IPS DF 4.7 (cell line): ENCODE data around the gene SYTL4.
"Not testable (repeated sequence)": the region's sequence is repeated elsewhere in the genome, so short reads cannot be mapped to it uniquely, and the experiment has no call there.

Source experiments
- DNase-seq: peaks from one replicate; pipeline ENCODE4 v3.0.0-alpha.2; 2013; ENCODE audit warnings: low spot score; ENCODE audit errors: extremely low read depth

Gene SYTL4

GRCh38 chrX:100731441-100732281 is at the start of gene SYTL4:
TSS of gene SYTL4 (minus strand) at chrX:100732121. CDS start at chrX:100702037, 30,084 bp downstream.
- DNase-seq = peak; percentile 2

DNA sequence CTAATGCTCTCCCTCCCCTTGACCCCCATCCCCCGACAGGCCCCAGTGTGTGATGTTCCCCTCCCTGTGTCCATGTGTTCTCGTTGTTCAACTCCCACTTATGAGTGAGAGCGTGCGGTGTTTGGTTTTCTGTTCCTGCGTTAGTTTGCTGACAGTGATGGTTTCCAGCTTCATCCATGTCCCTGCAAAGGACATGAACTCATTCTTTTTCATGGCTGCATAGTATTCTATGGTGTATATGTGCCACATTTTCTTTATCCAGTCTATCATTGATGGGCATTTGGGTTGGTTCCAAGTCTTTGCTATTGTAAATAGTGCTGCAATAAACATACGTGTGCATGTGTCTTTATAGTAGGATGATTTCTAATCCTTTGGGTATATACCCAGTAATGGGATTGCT is 37.5 kb upstream of the SYTL4 start:
- DNase-seq = not testable (repeated sequence)

DNA sequence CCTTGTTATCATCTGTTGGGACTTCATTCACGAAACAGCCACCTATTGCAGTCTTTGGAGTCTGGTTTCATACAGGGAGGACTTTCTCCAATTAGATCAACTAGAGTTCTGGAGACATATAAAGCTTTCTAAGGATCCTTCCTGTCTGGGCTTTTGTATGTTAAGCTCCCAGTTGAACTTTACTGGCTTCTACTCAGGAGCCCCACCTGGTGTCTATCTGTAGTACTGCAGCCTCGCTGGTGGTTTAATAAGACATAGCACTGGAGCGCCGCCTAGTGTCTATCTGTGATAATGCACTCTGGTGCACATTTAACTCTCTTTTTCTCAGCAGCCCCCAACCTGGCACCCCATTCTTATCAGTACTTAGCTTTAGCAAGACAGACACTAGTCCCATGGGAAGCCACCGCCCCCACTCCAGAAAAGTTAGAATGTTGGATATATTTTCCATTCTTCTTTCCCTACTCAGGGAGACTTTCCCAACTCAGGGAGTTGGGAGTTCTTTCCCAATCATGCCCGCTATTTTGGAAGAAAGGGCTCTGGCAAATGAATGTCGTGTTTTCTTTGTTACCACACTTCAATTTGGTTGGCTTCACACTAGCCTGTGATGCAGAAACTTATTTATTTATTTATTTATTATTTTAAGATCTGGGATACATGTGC is 36.9 kb upstream of the SYTL4 start:
- peak; percentile 11 for DNase-seq

- no peak for DNase-seq
Measured at GRCh38 chrX:100750883-100751282, 19.0 kb upstream of the SYTL4 start.

DNA sequence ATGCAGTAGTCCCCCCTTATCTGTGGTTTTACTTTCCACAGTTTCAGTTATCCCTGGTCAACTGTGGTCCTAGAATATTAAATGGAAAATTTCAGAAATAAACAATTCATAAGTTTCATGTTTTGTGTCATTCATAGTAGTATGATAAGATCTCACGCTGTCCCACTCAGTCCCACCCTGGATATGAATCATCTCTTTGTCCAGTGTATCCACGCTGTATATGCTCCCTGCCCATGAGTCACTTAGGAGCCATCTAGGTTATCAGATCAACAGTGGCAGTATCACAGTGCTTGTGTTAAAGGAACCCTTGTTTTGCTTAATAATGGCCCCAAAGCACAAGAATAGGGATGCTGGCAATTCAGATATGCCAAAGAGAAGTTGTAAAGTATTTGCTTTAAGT is 16.2 kb upstream of the SYTL4 start:
- no peak for DNase-seq

- no peak for DNase-seq
Measured at GRCh38 chrX:100747703-100748102, 15.8 kb upstream of the SYTL4 start.

- no peak for DNase-seq
Measured at GRCh38 chrX:100747090-100747489, 15.2 kb upstream of the SYTL4 start.

DNA sequence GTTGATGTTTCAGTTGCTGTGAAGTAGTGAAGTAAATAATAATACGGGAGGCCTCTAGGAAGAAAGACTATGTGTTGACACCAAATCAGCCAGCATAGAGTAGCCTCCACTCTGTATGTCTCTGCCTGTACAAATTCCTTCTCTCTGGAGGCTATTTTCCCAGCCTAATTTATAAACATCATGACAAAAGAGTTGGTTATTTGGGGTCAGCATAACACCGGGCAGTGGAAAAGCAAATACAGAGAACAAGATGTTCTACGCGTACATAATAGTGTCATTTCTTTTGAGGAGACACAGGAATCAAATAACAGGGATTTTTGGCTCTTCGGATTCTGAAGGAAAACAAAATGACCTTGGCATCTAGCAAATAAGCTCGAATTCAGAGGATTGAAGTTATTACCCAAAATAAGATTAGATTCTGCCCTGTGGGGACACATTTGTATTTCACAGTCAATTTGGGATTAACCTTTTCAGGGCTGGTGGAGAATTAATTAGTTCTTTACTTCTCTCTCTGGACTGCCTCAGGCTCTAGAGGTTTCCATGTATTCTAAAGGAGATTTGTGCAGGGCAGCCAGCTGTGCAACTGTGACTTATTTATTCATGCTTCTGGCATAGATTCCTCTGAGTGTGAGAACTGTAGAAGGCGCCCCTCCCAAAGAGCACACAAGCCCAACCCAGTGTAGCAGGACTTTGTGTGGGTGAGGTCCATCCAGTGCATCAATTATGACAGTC is 14.1 kb upstream of the SYTL4 start:
- DNase-seq = no peak

GRCh38 chrX:100745205-100745604 is 13.3 kb upstream of the SYTL4 start:
- no peak for DNase-seq

GRCh38 chrX:100743009-100743607 is 11.2 kb upstream of the SYTL4 start:
- DNase-seq = no peak

DNA sequence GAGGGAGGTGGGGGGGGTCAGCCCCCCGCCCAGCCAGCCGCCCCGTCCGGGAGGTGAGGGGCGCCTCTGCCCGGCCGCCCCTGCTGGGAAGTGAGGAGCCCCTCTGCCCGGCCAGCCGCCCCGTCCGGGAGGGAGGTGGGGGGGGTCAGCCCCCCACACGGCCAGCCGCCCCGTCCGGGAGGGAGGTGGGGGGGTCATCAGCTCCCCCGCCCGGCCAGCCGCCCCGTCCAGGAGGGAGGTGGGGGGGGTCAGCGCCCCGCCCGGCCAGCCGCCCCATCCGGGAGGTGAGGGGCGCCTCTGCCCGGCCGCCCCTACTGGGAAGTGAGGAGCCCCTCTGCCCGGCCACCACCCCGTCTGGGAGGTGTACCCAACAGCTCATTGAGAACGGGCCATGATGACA is 7.9 kb downstream of the SYTL4 start:
- DNase-seq = not testable (repeated sequence)

DNA sequence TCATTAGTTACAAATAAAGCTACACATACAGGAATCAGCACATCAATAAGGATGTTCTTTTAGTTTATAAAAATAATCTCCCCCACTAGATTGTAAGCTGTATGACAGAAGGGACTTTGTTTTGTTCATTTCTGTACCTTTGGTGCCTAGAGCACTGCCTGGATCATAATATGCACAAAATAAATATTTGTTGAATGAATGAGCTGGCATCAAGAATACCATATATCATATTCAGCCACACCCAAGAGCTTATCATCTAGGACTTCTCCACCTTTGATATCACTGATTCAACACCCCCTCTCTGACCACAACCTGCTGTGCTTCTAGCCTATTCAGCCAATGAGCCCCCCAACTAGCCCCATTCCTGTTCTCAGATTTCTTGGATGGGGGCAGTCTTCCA is 10.6 kb downstream of the SYTL4 start:
- DNase-seq = no peak

GRCh38 chrX:100720301-100720700 is 11.6 kb downstream of the SYTL4 start:
- no peak for DNase-seq

- no peak for DNase-seq
Measured at GRCh38 chrX:100719139-100719538, 12.8 kb downstream of the SYTL4 start.

GRCh38 chrX:100717363-100717762 is 14.6 kb downstream of the SYTL4 start:
- DNase-seq = no peak

DNA sequence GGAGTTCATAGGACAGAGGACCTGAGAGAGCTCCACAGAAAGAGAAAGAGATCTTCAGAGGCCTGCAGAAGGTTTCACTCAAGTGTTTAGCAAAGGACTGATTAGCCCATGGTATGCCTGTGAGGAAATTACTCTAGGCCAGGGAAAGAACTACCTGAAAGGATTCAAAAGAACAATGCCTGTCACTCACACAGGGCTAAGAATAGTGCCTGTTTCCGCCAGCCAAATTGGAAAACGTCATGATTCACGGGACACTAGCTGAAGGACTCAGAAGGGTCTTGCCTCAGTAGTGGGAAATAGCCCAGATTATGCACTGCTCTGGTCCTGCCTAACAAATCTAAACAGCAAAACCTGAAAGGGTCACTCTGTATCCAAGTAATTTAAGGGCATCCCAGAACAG is 21.1 kb downstream of the SYTL4 start:
- DNase-seq = no peak

DNA sequence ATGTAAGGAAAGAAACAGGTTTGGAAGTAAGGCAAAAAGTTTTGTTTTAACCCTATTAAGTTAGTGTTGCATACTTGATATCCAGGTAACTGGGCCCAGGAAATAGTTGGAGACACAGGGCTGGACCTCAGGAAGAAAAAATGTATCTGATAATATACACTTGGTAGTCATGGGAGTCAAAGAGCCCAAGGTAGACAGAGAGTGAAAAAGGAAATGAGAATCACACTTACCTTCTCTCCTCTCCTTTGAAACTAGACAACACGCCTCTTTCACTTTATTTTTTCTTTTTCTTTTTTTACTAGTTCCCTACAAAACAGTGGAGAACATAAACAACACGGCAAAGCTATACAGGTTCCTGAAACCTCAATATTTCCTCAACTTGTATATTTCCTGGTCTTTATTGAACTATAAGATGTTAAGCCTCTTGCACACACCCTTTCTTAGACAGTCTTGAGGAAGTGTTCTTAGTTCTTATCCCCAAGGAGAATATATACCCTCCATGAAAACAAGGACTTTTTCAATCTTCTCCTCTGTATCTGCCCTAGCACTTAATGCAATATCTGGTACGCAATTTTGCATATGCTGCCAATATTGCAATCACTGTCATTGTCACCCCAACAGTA is 27.2 kb downstream of the SYTL4 start:
- DNase-seq = no peak

GRCh38 chrX:100700809-100701208 is 31.1 kb downstream of the SYTL4 start:
- no peak for DNase-seq

DNA sequence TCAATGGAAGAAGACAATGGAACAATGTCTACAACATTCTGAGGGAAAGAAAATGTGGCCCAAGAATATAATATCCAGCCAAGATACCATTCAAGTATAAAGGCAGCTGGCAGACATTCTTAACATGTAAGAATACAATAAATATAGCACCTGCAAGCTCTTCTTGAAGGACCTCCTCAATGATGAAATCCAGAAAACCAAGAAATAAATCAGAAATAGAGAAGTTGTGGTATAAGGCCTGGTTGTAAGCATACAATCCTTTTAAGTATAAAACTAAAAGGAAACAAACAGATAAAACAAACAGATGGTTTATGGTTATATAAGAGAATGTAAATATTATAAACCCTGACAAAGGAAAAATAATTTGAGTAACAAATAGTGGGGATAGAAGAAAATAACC is 33.4 kb downstream of the SYTL4 start:
- DNase-seq = no peak

DNA sequence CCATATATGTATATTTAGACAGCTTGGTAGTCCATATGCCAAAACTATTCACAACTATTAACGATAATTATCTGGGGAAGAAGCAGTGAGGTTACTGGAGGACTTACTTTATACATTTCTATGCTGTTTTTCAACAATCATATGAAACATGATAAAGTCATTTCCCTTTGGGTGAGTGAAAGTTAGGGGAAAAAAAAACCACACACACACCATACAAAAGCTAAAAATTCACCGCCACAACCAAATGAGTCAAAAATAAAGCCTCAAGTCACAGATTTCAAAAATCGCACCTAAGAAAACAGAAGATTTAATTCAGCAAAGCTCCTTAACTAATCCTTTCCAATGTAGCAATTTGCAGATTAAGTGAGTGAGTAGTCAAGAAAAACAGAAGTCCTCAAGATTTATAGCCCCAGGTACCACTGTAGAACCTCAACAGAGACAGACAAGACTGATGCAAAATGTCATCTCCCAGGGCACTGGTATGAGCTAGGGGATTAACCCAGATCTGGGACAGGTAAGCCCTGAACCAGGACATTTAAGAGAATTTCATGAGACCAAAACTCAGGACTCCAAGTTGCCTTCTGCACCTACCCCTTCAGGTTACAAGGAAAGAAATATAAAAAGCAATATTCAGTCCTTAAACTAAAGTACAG is 35.1 kb downstream of the SYTL4 start:
- no peak for DNase-seq

GRCh38 chrX:100695991-100696390 is 35.9 kb downstream of the SYTL4 start:
- no peak for DNase-seq
